HepG2 (cell line): ENCODE measurements around the gene GTF2H4. TPM values are rescaled to one million over a fixed set of nuclear protein-coding genes. Genes with fewer than 3 reads are reported as not detected.

Experiments
- ATAC-seq: fragments of 200-7000 bp; cut with Tn5 transposase; 3 replicates; pipeline ENCODE4 v1.9.1; 2020; ENCODE audit warnings: mild to moderate bottlenecking, moderate library complexity
- BruUV-seq: library from RNA; stranded (reverse); fragments of 400-500 nt; replicated peaks from 2 replicates; lab custom pipeline; 2021; lab: Mats Ljungman, UMichigan
- CTCF ChIA-PET: fragments of 300-600 bp; formaldehyde crosslinking; extraction: SDS; loops from one replicate; lab custom pipeline; 2021; ENCODE audit warnings: low total read pairs, inconsistent platforms, low intra/inter-chr PET ratio; lab: Yijun Ruan, JAX
- POLR2A ChIA-PET: fragments of 350-600 bp; sonication (Branson Sonifier 250); formaldehyde crosslinking; loops from one replicate; lab custom pipeline; 2020; ENCODE audit warnings: antibody characterized with exemption, inconsistent platforms; lab: Yijun Ruan, JAX
- DNase-seq: peaks from one replicate; pipeline ENCODE4 v3.0.0-alpha.2; 2015; ENCODE audit warnings: low spot score
- FAIRE-seq: peaks from 3 replicates; lab custom pipeline; 2011; peaks lifted over from hg19 to GRCh38; lab: Jason Lieb, UNC
- H2AFZ ChIP-seq: one replicate; pipeline ENCODE4 v1.6.1; 2011; ENCODE audit warnings: low read length, inconsistent platforms
- H3K27ac ChIP-seq: fragments of 300-600 bp; 3 replicates; pipeline ENCODE4 v1.8.0; 2011; ENCODE audit warnings: mixed run types, mild to moderate bottlenecking, mixed read lengths, low read length, inconsistent platforms; ENCODE audit not compliant: insufficient read depth; ENCODE audit errors: extremely low read length
- H3K27me3 ChIP-seq, 2 experiments: fragments of 200-600 bp in 1 of 2; 2 replicates in 1 of 2; 3 replicates in 1 of 2; pipeline versions ENCODE4 v1.6.0 to v1.8.0; 2011; ENCODE audit warnings: low read length in 2 of 2, mild to moderate bottlenecking in 2 of 2, moderate library complexity in 2 of 2, inconsistent platforms in 1 of 2; ENCODE audit not compliant: insufficient read depth in 2 of 2, control insufficient read depth in 1 of 2
- H3K36me3 ChIP-seq, 2 experiments: fragments of 200-600 bp in 1 of 2; replicated peaks in 1 of 2; 2 replicates in 1 of 2; 3 replicates in 1 of 2; pipeline versions ENCODE4 v1.5.1 to v1.8.0; 2011; ENCODE audit warnings: low read length in 2 of 2, inconsistent platforms in 1 of 2; ENCODE audit not compliant: insufficient read depth in 2 of 2, control insufficient read depth in 1 of 2
- H3K4me1 ChIP-seq: 2 replicates; pipeline ENCODE4 v1.5.1; 2012; ENCODE audit warnings: low read length, inconsistent platforms; ENCODE audit not compliant: insufficient read depth
- H3K4me2 ChIP-seq: 2 replicates; pipeline ENCODE4 v1.6.0; 2011; ENCODE audit warnings: low read depth, low read length, inconsistent platforms
- H3K4me3 ChIP-seq, 3 experiments: fragments of 200-600 bp in 1 of 3; sonication (generic), shearing (Covaris generic) in 1 of 3; replicated peaks in 1 of 3; 2 replicates each; pipeline ENCODE4 v1.5.1; 2011 to 2016; ENCODE audit warnings: low read length in 3 of 3, inconsistent platforms in 2 of 3, low read depth in 2 of 3, mild to moderate bottlenecking in 2 of 3, control low read depth in 1 of 3, mixed read lengths in 1 of 3; ENCODE audit not compliant: insufficient read depth in 1 of 3
- H3K79me2 ChIP-seq: one replicate; pipeline ENCODE4 v1.6.1; 2011; ENCODE audit warnings: low read length, inconsistent platforms; ENCODE audit not compliant: insufficient read depth
- H3K9ac ChIP-seq: 2 replicates; pipeline ENCODE4 v1.6.0; 2011; ENCODE audit warnings: mild to moderate bottlenecking, low read depth, low read length, inconsistent platforms; ENCODE audit not compliant: insufficient read depth
- H3K9me3 ChIP-seq: 2 replicates; pipeline ENCODE4 v1.5.1; 2012; ENCODE audit warnings: mild to moderate bottlenecking, low read length
- H4K20me1 ChIP-seq: 2 replicates; pipeline ENCODE4 v1.6.0; 2011; ENCODE audit warnings: inconsistent platforms, mild to moderate bottlenecking, low read length, moderate library complexity; ENCODE audit not compliant: insufficient read depth
- IRF1 ChIP-seq: sonication (generic); formaldehyde crosslinking; IDR thresholded peaks from 2 replicates; pipeline ENCODE4 v1.4.0; 2020; ENCODE audit warnings: low read depth, mild to moderate bottlenecking, missing genetic modification reagents
- MTA1 ChIP-seq: sonication (generic); formaldehyde crosslinking; IDR thresholded peaks from 2 replicates; pipeline ENCODE4 v1.4.0; 2020; ENCODE audit warnings: missing genetic modification reagents, mild to moderate bottlenecking, borderline replicate concordance
- NR1H2 ChIP-seq: sonication (generic); formaldehyde crosslinking; IDR thresholded peaks from 2 replicates; pipeline ENCODE4 v1.8.1; 2022; ENCODE audit warnings: low read depth, missing genetic modification reagents, borderline replicate concordance
- PAWR ChIP-seq: sonication (generic); formaldehyde crosslinking; IDR thresholded peaks from 2 replicates; pipeline ENCODE4 v1.4.0; 2020; ENCODE audit warnings: missing genetic modification reagents, mild to moderate bottlenecking, borderline replicate concordance
- SNAI1 ChIP-seq: sonication (generic); formaldehyde crosslinking; IDR thresholded peaks from 2 replicates; pipeline ENCODE4 v1.5.0; 2020; ENCODE audit warnings: mild to moderate bottlenecking, missing genetic modification reagents, borderline replicate concordance
- ZFP82 ChIP-seq: sonication (generic); formaldehyde crosslinking; IDR thresholded peaks from 2 replicates; pipeline ENCODE4 v1.5.1; 2020; ENCODE audit warnings: mild to moderate bottlenecking, missing genetic modification reagents, borderline replicate concordance
- ZNF10 ChIP-seq: sonication (generic); formaldehyde crosslinking; IDR thresholded peaks from 2 replicates; pipeline ENCODE4 v1.4.0; 2020; ENCODE audit warnings: mild to moderate bottlenecking, low read depth, missing genetic modification reagents, borderline replicate concordance
- in situ Hi-C: cut with HindIII; loops from 2 replicates; pipeline ENCODE4 v1.10.0; 2017; ENCODE audit warnings: low pct_unique_long_range_greater_than_20kb; ENCODE audit not compliant: extremely low pct_ligation_motif_present
- intact Hi-C: fragments of 100-400 bp; cut with micrococcal nuclease; formaldehyde crosslinking; loops from one replicate; pipeline ENCODE4 v1.10.0; 2022; ENCODE audit not compliant: unreplicated experiment
- polyA plus RNA-seq, 8 experiments: library from polyadenylated mRNA; depleted of rRNA in 3 of 8; stranded (reverse) in 7 of 8; unstranded in 1 of 8; fragments of >200 nt; fragmentation: Illumina TruSeq in 4 of 8; extraction: Trizol in 4 of 8; gene quantifications; 2 replicates each; pipeline versions ENCODE4 v1.2.1 to v1.2.3, GENCODE V29; 2011 to 2016; ENCODE audit warnings: low read depth in 4 of 8, missing spikeins in 1 of 8, mixed read lengths in 1 of 8; ENCODE audit not compliant: insufficient read depth in 1 of 8
- total RNA-seq, 5 experiments: library from RNA; depleted of rRNA; stranded (reverse); fragments of >200 nt; fragmentation: Illumina TruSeq; extraction: Trizol; gene quantifications; 2 replicates each; pipeline ENCODE4 v1.2.3, GENCODE V29; 2016; ENCODE audit warnings: low read depth in 1 of 5
- TF ChIP-seq, protein P1 (sequence below): sonication (generic); formaldehyde crosslinking; IDR thresholded peaks from 2 replicates; pipeline ENCODE4 v1.4.0; 2020; ENCODE audit warnings: missing genetic modification reagents

Gene GTF2H4
- total and polyA plus RNA-seq, 2 of the 13 experiments (the other 11 are each of a cell fraction or from before 2014, with no cell fraction given): 15.9 to 49.3 TPM

DNA sequence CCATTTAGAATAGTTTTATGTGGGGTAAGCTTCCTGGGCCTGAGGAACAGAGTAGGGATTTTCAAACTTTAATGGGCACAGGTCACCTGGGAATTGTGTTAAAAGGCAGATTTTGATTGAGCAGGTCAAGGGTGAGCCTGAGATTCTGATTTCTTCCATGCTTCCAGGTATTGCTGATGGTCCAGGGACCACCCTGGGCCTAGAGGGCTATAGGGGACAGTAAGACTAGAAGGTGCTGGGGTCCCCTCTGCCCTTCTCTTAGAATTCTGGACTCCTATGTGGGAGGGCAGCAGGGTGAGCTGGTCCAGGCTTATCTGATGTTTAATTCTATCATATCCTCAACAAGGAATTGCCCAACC, 21.1 kb upstream of the GTF2H4 start:
- H3K9ac ChIP-seq: peak overlapping the region; percentile 52; the same call in 1 of the 2 replicates
- DNase-seq: no peak
- no peak for TF ChIP-seq NR1H2
- TF ChIP-seq, protein P1, sequence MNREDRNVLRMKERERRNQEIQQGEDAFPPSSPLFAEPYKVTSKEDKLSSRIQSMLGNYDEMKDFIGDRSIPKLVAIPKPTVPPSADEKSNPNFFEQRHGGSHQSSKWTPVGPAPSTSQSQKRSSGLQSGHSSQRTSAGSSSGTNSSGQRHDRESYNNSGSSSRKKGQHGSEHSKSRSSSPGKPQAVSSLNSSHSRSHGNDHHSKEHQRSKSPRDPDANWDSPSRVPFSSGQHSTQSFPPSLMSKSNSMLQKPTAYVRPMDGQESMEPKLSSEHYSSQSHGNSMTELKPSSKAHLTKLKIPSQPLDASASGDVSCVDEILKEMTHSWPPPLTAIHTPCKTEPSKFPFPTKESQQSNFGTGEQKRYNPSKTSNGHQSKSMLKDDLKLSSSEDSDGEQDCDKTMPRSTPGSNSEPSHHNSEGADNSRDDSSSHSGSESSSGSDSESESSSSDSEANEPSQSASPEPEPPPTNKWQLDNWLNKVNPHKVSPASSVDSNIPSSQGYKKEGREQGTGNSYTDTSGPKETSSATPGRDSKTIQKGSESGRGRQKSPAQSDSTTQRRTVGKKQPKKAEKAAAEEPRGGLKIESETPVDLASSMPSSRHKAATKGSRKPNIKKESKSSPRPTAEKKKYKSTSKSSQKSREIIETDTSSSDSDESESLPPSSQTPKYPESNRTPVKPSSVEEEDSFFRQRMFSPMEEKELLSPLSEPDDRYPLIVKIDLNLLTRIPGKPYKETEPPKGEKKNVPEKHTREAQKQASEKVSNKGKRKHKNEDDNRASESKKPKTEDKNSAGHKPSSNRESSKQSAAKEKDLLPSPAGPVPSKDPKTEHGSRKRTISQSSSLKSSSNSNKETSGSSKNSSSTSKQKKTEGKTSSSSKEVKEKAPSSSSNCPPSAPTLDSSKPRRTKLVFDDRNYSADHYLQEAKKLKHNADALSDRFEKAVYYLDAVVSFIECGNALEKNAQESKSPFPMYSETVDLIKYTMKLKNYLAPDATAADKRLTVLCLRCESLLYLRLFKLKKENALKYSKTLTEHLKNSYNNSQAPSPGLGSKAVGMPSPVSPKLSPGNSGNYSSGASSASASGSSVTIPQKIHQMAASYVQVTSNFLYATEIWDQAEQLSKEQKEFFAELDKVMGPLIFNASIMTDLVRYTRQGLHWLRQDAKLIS (CRISPR knock-in tag): no peak
- no peak for TF ChIP-seq PAWR (CRISPR knock-in tag)
- TF ChIP-seq IRF1 (CRISPR knock-in tag): no peak
- no peak for TF ChIP-seq ZNF10
- no peak for TF ChIP-seq SNAI1 (CRISPR knock-in tag)
- TF ChIP-seq ZFP82 (CRISPR knock-in tag): no peak
- no peak for TF ChIP-seq MTA1 (CRISPR knock-in tag)
- TF ChIP-seq, all 625 proteins: peak for 0
- peaks cover 4% of the 10 kb centered on the region; the same call in 1 of the 2 replicates for H4K20me1 ChIP-seq
- POLR2A ChIA-PET: interaction anchor here (3.7 to 5.9 kb wide), 2 partner anchors 19 to 27 kb away, joined by 24 to 45 read pairs; partner anchors contain the start of genes GTF2H4 and VARS2
- peaks cover 0 to 7% of the 10 kb centered on the region in 2 experiments; a peak in 2 of 5 replicates for H3K27me3 ChIP-seq
- H3K27ac ChIP-seq: no peak overlapping the region
- peaks cover 14 to 31% of the 10 kb centered on the region in 2 experiments for H3K36me3 ChIP-seq
- BruUV-seq: no TSS peak
- H3K9me3 ChIP-seq: no peaks in the 10 kb centered on the region
- H3K4me1 ChIP-seq: peaks cover 42% of the 10 kb centered on the region
- in situ Hi-C loops: no loop called here
- H3K79me2 ChIP-seq: peaks cover 19% of the 10 kb centered on the region
- no peak for FAIRE-seq
- H3K4me2 ChIP-seq: peak overlapping the region; percentile 90
- intact Hi-C loops: no loop called here
- 0 out of 6 replicates have a peak overlapping the region, but pooled peaks of 1 of the 3 experiments have one; percentile 91 for H3K4me3 ChIP-seq
- H2AFZ ChIP-seq: no peak overlapping the region
- CTCF ChIA-PET: no interaction called here
- ATAC-seq: no peak
